Neural cell (in vitro differentiated cells): Measurements from ENCODE around the gene SLC6A6. TPM values are rescaled to one million over a fixed set of nuclear protein-coding genes. Genes with fewer than 3 reads are reported as not detected.

Experiments
- H2AFZ ChIP-seq: fragments of 200-600, 300-800 bp; sonication (generic), shearing (Covaris generic); 2 replicates; pipeline ENCODE4 v1.6.0; 2014; ENCODE audit warnings: low read depth, mild to moderate bottlenecking, antibody characterized with exemption, low read length, moderate library complexity
- H3F3A ChIP-seq: fragments of 200-600 bp; shearing (Covaris generic); 2 replicates; pipeline ENCODE4 v1.6.1; 2016; ENCODE audit warnings: mild to moderate bottlenecking, moderate library complexity, mixed read lengths, antibody characterized with exemption, low read length; ENCODE audit not compliant: insufficient read depth, poor library complexity, severe bottlenecking
- H3K27ac ChIP-seq: fragments of 200-600, 300-800 bp; sonication (generic), shearing (Covaris generic); 2 replicates; pipeline ENCODE4 v1.5.1; 2014; ENCODE audit warnings: mild to moderate bottlenecking, low read length, moderate library complexity
- H3K27me3 ChIP-seq: fragments of 300-800, 200-600 bp; sonication (generic), shearing (Covaris generic); 2 replicates; pipeline ENCODE4 v1.6.0; 2014; ENCODE audit warnings: mild to moderate bottlenecking, low read depth, low read length, moderate library complexity; ENCODE audit not compliant: insufficient read depth
- H3K36me3 ChIP-seq: fragments of 300-800, 200-600 bp; sonication (generic), shearing (Covaris generic); 2 replicates; pipeline ENCODE4 v1.5.1; 2014; ENCODE audit warnings: mild to moderate bottlenecking, antibody characterized with exemption, low read length, moderate library complexity; ENCODE audit not compliant: insufficient read depth
- H3K4me2 ChIP-seq: fragments of 300-800, 200-600 bp; sonication (generic), shearing (Covaris generic); 2 replicates; pipeline ENCODE4 v1.6.0; 2014; ENCODE audit warnings: mild to moderate bottlenecking, low read length
- H3K4me3 ChIP-seq: fragments of 300-800, 200-600 bp; sonication (generic), shearing (Covaris generic); 2 replicates; pipeline ENCODE4 v1.5.1; 2014; ENCODE audit warnings: mild to moderate bottlenecking, low read length, moderate library complexity
- H3K79me2 ChIP-seq: fragments of 200-600 bp; shearing (Covaris generic); replicated peaks from 2 replicates; pipeline ENCODE4 v1.6.0; 2014; ENCODE audit warnings: mild to moderate bottlenecking, low read length, moderate library complexity; ENCODE audit not compliant: insufficient read depth
- H3K9ac ChIP-seq: fragments of 300-800, 200-600 bp; sonication (generic), shearing (Covaris generic); 2 replicates; pipeline ENCODE4 v1.6.1; 2016; ENCODE audit warnings: mild to moderate bottlenecking, low read length, mixed read lengths
- H3K9me2 ChIP-seq: fragments of 200-600 bp; shearing (Covaris generic); 2 replicates; pipeline ENCODE4 v1.6.1; 2016; ENCODE audit warnings: mild to moderate bottlenecking, low read length, mixed read lengths; ENCODE audit not compliant: insufficient read depth
- H3K9me3 ChIP-seq: fragments of 200-600, 300-800 bp; sonication (generic), shearing (Covaris generic); 2 replicates; pipeline ENCODE4 v1.6.1; 2016; ENCODE audit warnings: mild to moderate bottlenecking, mixed run types, low read length, moderate library complexity, mixed read lengths
- H4K20me1 ChIP-seq: fragments of 200-600 bp; shearing (Covaris generic); 2 replicates; pipeline ENCODE4 v1.6.1; 2016; ENCODE audit warnings: mild to moderate bottlenecking, mixed run types; ENCODE audit not compliant: insufficient read depth
- CTCF ChIP-seq: fragments of 450-650 bp; IDR thresholded peaks from 2 replicates; pipeline ENCODE4 v1.5.1; 2014; ENCODE audit warnings: antibody characterized with exemption, mild to moderate bottlenecking, moderate library complexity; ENCODE audit not compliant: poor library complexity, severe bottlenecking
- EP300 ChIP-seq: fragments of 450-650 bp; conservative IDR thresholded peaks from 2 replicates; pipeline ENCODE4 v1.6.1; 2014; ENCODE audit warnings: antibody characterized with exemption, mild to moderate bottlenecking, moderate library complexity; ENCODE audit not compliant: poor library complexity, severe bottlenecking
- EZH2 ChIP-seq: fragments of 200-600, 300-800 bp; shearing (Covaris generic), sonication (generic); IDR thresholded peaks from 2 replicates; pipeline ENCODE4 v1.6.1; 2014; ENCODE audit warnings: antibody characterized with exemption, low read length, borderline replicate concordance, mild to moderate bottlenecking; ENCODE audit not compliant: insufficient read depth, poor library complexity, severe bottlenecking
- MXI1 ChIP-seq: fragments of 450-650 bp; conservative IDR thresholded peaks from 2 replicates; pipeline ENCODE4 v1.6.1; 2014; ENCODE audit warnings: antibody characterized with exemption, mild to moderate bottlenecking; ENCODE audit not compliant: poor library complexity, severe bottlenecking
- POLR2AphosphoS5 ChIP-seq: IDR thresholded peaks from 2 replicates; pipeline ENCODE4 v1.6.1; 2012
- RAD21 ChIP-seq: fragments of 450-650 bp; conservative IDR thresholded peaks from 2 replicates; pipeline ENCODE4 v1.6.1; 2014; ENCODE audit warnings: antibody characterized with exemption, mild to moderate bottlenecking, moderate library complexity
- SMC3 ChIP-seq: fragments of 450-650 bp; conservative IDR thresholded peaks from 2 replicates; pipeline ENCODE4 v1.6.1; 2014; ENCODE audit warnings: antibody characterized with exemption, mild to moderate bottlenecking, moderate library complexity; ENCODE audit not compliant: poor library complexity
- TAF1 ChIP-seq: IDR thresholded peaks from 2 replicates; pipeline ENCODE4 v1.6.1; 2012; ENCODE audit warnings: low read depth
- polyA plus RNA-seq: library from polyadenylated mRNA; depleted of rRNA; stranded (reverse); fragments of >200 nt; gene quantifications from 2 replicates; pipeline ENCODE4 v1.2.3, GENCODE V29; 2014
- TF ChIP-seq, protein P1 (sequence below): IDR thresholded peaks from 2 replicates; pipeline ENCODE4 v1.6.1; 2012; ENCODE audit warnings: borderline replicate concordance

The SLC6A6 gene
- polyA plus RNA-seq, 1 donor from 2014 or later = 15.9 TPM

DNA sequence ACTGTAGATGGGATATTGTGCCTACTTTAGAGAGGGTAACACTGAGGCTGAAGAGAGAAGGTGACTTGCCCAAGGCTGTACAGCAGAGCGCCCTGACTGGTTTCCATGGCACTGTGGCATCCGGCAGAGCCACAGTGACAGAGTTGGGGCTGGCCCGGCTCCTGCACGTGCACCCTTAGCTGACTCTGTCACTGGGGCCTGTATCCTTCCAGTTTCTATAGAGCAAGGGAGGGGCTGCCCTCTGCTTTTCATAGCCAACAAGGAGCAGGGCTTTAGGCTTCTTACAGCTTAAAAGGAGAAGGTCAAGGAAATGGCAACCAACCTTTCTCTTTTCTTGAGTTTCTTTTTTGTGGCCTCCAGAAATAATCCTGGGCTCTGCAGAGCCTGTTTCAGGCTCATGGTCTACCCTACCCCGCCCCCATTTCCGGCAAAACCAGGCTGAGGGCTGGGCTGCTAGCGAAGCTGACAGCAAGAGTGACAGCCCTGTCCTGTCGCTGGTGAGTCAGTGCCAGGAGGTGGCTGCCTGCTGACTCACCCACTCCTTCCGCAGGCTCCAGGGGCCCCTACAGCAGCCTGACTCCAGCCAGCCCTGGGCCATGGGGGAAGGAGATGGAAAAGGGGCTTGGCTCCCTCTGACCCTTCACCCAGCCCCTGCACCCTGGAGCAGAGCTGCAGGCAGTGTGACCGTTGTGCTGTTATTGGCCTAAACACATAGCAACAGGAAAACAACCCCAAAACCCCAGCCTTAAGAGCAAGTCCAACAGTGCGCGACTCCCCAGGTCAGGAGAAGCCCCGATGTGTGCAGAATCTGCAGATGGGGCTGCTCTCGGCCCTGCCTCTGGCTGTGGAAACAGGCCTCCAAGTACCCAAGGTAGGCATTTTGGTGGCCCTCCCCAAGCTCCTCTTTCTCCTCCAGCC, 29.8 kb downstream of the SLC6A6 start (continued):
- TF ChIP-seq EZH2 (no peak), CTCF (no peak)

DNA sequence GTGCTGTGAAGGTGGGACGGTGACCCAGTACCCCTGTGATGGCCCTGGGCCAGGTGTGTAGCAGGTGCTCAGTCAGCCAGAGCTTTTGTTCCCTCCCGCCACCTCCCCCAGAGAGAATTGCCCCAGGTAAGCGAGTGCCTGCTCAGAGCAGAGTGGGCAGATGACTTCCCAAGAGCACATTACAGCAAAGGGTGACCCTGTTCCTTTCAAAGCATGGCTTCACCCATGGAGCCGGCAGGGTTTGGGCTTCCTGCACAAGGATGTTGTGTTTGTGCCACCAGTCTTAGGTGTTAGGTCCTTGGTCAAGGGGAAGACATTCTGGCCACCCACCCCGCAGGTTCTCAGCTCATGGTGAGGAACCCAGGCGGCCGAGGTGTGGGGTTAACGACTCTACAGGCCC, 30.7 kb downstream of the SLC6A6 start:
- no peaks in the 10 kb centered on the region for H4K20me1 ChIP-seq
- no peaks in the 10 kb centered on the region for H3K27me3 ChIP-seq
- H2AFZ ChIP-seq = no peak overlapping the region
- H3K36me3 ChIP-seq = no peaks in the 10 kb centered on the region
- no peak overlapping the region for H3K4me3 ChIP-seq
- H3K9me2 ChIP-seq = no peaks in the 10 kb centered on the region
- no peaks in the 10 kb centered on the region for H3F3A ChIP-seq
- H3K27ac ChIP-seq = no peak overlapping the region
- TF ChIP-seq SMC3 (no peak), EP300 (no peak), MXI1 (no peak), POLR2AphosphoS5 (no peak), TAF1 (no peak), RAD21 (no peak), EZH2 (no peak), CTCF (no peak)
- TF ChIP-seq, protein P1, sequence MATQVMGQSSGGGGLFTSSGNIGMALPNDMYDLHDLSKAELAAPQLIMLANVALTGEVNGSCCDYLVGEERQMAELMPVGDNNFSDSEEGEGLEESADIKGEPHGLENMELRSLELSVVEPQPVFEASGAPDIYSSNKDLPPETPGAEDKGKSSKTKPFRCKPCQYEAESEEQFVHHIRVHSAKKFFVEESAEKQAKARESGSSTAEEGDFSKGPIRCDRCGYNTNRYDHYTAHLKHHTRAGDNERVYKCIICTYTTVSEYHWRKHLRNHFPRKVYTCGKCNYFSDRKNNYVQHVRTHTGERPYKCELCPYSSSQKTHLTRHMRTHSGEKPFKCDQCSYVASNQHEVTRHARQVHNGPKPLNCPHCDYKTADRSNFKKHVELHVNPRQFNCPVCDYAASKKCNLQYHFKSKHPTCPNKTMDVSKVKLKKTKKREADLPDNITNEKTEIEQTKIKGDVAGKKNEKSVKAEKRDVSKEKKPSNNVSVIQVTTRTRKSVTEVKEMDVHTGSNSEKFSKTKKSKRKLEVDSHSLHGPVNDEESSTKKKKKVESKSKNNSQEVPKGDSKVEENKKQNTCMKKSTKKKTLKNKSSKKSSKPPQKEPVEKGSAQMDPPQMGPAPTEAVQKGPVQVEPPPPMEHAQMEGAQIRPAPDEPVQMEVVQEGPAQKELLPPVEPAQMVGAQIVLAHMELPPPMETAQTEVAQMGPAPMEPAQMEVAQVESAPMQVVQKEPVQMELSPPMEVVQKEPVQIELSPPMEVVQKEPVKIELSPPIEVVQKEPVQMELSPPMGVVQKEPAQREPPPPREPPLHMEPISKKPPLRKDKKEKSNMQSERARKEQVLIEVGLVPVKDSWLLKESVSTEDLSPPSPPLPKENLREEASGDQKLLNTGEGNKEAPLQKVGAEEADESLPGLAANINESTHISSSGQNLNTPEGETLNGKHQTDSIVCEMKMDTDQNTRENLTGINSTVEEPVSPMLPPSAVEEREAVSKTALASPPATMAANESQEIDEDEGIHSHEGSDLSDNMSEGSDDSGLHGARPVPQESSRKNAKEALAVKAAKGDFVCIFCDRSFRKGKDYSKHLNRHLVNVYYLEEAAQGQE = no peak
- H3K79me2 ChIP-seq = no peaks in the 10 kb centered on the region
- H3K4me2 ChIP-seq = no peak overlapping the region
- H3K9ac ChIP-seq = no peak overlapping the region
- no peaks in the 10 kb centered on the region for H3K9me3 ChIP-seq
